IPS-18c (cell line): ENCODE results near the gene TMIGD3.

Source experiments
- H3K4me3 ChIP-seq: 2 replicates; pipeline ENCODE4 v1.7.0; 2013; ENCODE audit warnings: low read depth, mild to moderate bottlenecking, low read length, moderate library complexity; ENCODE audit not compliant: insufficient read depth
- H3K9me3 ChIP-seq: one replicate; pipeline ENCODE4 v1.6.1; 2013; ENCODE audit warnings: mild to moderate bottlenecking, low read length, moderate library complexity; ENCODE audit not compliant: control insufficient read depth, insufficient read depth

The TMIGD3 gene

DNA sequence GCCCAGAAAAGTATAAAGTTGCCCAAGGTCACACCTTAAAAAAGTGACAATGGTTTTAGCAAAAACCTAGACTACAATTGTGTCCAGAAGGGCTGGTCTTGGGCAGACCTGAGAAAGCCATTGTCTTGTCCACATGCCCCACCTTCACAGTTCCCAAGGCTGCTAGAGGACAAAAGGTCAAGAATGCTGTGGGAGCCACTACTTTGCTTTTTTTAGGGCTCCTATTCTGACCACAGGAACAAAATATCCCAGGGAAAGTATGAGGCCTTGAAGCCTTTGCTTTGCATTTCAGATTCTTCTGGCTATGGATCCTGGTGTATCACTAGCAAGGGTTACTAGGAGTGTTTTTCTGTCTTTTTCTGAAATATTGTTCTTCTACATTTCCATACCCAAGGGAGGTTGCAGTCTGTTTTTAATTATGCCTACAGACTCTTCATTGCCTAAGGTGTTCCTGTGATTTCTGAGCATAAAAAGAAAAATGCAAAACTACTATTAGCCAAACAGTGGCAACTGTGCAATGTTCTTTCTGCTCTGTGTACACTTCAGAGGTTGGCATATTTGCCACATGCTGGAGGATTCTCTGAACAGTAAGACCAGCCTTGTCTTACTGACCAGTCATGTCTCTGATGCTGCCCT lies 18.9 kb downstream of the TMIGD3 start:
- no peak overlapping the region for H3K4me3 ChIP-seq
- H3K9me3 ChIP-seq, result no peaks in the 10 kb centered on the region

DNA sequence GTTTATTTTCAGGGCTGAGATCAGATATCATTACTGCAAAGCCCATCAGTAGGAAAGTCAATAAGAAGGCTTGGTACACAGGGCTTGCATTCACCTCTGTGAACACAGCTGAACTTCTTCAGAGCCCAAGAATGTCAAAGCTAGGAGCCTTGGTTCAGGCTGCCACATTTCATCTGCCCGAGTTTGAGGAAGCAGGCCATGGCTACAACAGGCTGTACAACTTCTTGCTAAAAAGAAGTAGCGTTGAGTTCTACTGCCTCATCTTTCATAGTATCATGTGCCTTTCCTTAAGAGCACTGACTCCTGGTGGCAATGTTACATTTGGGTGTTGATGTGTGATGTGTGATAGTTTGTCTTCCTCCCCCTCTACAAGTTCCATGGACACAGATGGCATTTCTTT lies 19.6 kb downstream of the TMIGD3 start:
- no peaks in the 10 kb centered on the region for H3K9me3 ChIP-seq
- H3K4me3 ChIP-seq, result no peak overlapping the region

DNA sequence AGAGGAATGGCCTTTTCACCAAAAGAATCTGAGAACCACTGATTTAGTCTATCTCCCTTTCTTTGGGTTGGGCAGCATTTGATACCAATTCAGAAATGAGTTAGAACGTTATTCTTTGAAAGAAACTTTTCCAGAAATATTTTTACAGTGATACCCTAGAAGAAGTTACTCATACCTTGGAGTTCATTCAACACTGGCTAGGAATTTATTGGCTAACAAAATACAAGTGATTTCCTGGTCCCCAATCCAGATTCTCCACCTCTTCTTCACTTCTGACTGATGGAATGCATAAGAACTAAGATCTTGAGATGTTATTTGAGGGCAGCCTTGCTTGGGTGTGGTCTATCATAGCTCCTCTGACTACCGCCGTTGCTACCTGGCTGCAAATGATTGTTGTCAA lies 20.3 kb downstream of the TMIGD3 start:
- no peak overlapping the region for H3K4me3 ChIP-seq
- no peaks in the 10 kb centered on the region for H3K9me3 ChIP-seq

DNA sequence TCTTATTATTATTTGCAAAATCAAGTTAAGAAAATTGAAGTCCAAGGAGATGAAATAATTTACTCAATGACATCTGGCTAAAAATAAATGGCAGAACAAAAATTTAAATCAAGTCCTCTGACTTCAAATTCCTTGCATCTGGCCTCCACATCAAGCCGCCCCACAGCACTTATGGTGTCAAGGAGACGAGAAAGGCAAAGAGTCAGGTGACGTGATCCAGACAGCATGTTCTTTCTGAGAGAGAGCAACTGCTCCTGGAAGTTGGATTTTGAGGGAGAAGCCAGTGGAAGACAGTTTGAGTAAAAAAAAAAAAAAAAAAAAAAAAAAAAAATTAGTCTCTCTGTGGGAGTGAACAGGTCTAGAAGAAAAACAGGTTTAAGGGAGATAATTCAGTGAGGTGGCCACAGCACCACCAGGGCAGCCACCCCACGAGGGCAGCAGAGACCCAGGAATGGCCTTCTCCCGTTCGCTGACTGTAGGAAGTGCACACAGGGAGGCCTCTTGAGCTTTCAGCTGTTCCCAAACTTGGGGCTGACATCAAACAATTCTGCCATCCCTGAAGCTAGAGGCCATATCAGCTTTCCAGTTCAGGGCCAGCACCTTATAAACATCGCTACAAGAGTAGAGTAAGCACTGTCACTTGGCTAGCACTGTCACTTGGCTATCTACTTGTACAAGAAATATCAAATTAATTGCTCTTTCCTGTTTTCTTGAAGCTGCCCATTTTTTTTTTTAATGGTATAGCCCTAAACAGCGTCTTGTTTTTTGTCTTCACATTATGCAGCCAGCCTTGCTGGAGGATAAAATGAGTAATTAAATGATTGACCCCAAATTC lies 21.8 kb downstream of the TMIGD3 start:
- no peak overlapping the region for H3K4me3 ChIP-seq
- H3K9me3 ChIP-seq, result no peaks in the 10 kb centered on the region

- no peak overlapping the region for H3K4me3 ChIP-seq
- H3K9me3 ChIP-seq, result no peaks in the 10 kb centered on the region
Measured at GRCh38 chr1:111480674-111481073, 22.8 kb downstream of the TMIGD3 start.

GRCh38 chr1:111476761-111477309 lies 26.6 kb downstream of the TMIGD3 start:
- H3K4me3 ChIP-seq, result no peak overlapping the region
- no peaks in the 10 kb centered on the region for H3K9me3 ChIP-seq

- no peak overlapping the region for H3K4me3 ChIP-seq
- no peaks in the 10 kb centered on the region for H3K9me3 ChIP-seq
Measured at GRCh38 chr1:111476214-111476613, 27.2 kb downstream of the TMIGD3 start.

DNA sequence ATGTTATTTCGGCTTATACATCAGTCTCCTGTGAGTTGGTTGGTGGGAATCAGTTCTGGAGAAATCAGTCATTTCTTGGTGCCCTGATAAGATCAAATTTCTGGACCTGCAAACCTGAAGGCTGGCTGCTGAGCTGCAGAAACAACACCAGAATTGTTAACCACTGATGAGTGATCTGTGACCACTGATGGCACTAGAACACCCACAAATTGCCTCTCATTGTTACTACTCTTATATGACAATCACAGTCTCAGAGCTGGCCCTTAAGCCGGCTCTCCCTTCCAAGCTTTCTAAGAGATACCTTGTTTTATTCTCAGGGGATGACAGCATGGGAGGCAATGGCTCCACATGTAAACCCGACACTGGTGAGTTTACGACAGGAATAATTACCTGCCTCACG lies 27.7 kb downstream of the TMIGD3 start:
- H3K4me3 ChIP-seq, result no peak overlapping the region

GRCh38 chr1:111474521-111474920 lies 28.9 kb downstream of the TMIGD3 start:
- Histone ChIP-seq H3K9me3 (no peaks in the 10 kb centered on the region), H3K4me3 (no peak overlapping the region)

More for the DNA sequence above, 27.7 kb downstream of the TMIGD3 start:
- no peaks in the 10 kb centered on the region for H3K9me3 ChIP-seq

DNA sequence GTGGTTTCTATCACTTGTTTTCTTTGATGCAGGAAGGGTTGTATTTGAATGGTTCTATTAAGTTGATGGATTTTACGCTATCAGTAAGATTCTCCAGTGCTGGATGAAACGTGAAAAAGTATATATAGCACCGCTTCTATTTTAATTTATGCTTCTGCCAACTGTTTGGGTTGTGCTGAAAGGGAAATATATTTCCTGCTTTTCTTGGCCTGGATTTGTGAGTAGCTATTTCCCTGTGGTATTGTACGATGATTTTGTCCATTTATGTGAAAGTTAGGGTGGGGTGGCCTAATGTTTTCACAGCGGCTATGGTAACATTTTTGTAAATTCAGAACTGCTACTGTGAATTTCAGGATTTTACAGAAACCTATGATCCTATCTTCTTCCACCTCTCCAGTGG lies 29.3 kb downstream of the TMIGD3 start:
- Histone ChIP-seq H3K4me3 (no peak overlapping the region), H3K9me3 (no peaks in the 10 kb centered on the region)

GRCh38 chr1:111471538-111471937 lies 31.9 kb downstream of the TMIGD3 start:
- H3K4me3 ChIP-seq, result no peak overlapping the region
- no peaks in the 10 kb centered on the region for H3K9me3 ChIP-seq

DNA sequence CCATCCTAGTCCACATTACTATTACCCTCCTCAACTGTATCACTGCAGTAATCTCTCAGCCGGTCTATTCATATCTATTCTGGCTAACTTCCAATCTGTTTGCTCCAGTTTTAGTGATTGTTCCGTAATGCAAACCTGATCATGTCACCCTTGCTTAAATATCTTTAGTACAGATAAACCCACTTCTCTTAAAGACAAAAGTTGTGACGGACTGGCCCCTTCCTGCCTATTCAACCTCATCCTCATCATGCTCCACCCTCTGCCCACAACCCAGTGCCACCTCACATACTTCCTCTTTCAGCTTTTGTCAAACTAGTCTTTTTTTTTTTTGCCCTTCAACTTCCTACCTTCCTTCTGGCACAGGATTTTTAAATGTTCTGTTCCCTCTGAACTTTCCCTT lies 32.4 kb downstream of the TMIGD3 start:
- H3K4me3 ChIP-seq, result no peak overlapping the region
- no peaks in the 10 kb centered on the region for H3K9me3 ChIP-seq

GRCh38 chr1:111470596-111470995 lies 32.8 kb downstream of the TMIGD3 start:
- H3K4me3 ChIP-seq, result no peak overlapping the region
- no peaks in the 10 kb centered on the region for H3K9me3 ChIP-seq

GRCh38 chr1:111469539-111469938 lies 33.9 kb downstream of the TMIGD3 start:
- Histone ChIP-seq H3K4me3 (no peak overlapping the region), H3K9me3 (no peaks in the 10 kb centered on the region)

DNA sequence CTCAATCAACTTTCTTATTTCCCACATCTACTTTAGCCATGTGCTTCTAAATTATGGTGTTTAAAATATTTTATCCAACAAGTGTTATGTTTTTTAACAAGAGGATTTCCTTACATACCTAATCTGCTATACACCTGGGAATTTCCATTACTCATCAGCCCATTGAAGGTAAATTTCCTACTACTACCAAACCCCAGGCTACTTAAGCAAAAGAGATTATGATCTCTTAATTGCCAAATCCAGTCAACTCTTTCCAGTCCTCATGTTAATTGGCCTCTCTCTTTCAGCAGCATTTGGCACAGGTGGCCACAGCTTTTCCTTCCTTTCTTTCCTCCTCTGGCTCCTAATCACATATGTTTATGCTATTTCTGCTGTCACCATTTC lies 34.7 kb downstream of the TMIGD3 start:
- no peak overlapping the region for H3K4me3 ChIP-seq
- H3K9me3 ChIP-seq, result no peaks in the 10 kb centered on the region

DNA sequence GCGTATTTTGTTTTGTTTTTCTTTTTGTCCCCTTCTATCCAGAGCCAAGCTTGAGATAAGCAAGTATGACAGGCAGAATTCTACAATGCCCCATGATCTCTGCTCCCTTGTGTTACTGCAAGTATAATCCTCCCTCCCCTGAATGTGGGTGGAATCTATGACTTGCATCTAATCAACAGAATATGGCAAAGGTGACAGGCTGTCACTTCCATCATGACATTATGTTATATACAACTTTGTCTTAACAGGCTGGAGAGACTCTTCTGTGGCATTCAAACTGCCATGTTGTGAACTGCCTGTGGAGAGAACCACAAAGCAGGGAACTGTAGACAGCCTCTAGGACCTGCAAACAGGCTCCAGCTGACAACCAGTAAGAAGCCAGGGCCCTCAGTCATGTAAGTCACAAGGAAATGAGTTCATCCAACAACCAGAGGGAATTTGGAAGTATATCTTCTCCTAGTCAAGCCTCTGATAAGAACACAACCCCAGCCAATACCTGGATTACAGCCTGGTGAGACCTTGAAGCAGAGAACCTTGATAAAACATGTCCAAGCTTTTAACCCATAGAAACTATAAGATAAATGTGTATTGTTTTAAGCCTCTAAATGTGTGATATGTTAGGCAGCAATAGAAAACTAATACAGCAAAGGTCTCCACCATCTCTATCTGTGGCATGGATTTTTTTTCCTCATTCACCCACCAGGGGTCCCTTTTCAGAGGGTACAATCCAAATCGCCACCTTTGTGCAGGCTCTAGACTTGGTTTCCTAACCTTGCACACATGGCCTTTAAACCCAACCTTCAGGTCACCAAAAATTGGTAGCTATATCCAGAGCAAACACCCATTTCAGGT lies 35.3 kb downstream of the TMIGD3 start:
- H3K9me3 ChIP-seq, result no peaks in the 10 kb centered on the region
- H3K4me3 ChIP-seq, result no peak overlapping the region

GRCh38 chr1:111466480-111466879 lies 37.0 kb downstream of the TMIGD3 start:
- no peaks in the 10 kb centered on the region for H3K9me3 ChIP-seq

More at GRCh38 chr1:111466480-111466879, 37.0 kb downstream of the TMIGD3 start:
- no peak overlapping the region for H3K4me3 ChIP-seq
